NOMO-1 (cell line): ENCODE results near the gene FAR1.
A peak's percentile ranks its signal among the peaks of the same experiment; 100 is the strongest.
"Not testable (repeated sequence)": the region's sequence is repeated elsewhere in the genome, so short reads cannot be mapped to it uniquely, and the experiment has no call there.

ENCODE experiments used
- DNase-seq, 2 experiments: peaks; one replicate each; lab custom pipeline; 2025; ENCODE audit not compliant: unreplicated experiment in 2 of 2; lab: John Stamatoyannopoulos, UW

FAR1 gene

GRCh38 chr11:13699870-13700269 lies 31.4 kb downstream of the FAR1 start:
- DNase-seq, result no peak

- DNase-seq, result no peak
Observed at GRCh38 chr11:13701506-13701905, 33.0 kb downstream of the FAR1 start.

GRCh38 chr11:13702071-13702470 lies 33.6 kb downstream of the FAR1 start:
- no peak for DNase-seq

DNA sequence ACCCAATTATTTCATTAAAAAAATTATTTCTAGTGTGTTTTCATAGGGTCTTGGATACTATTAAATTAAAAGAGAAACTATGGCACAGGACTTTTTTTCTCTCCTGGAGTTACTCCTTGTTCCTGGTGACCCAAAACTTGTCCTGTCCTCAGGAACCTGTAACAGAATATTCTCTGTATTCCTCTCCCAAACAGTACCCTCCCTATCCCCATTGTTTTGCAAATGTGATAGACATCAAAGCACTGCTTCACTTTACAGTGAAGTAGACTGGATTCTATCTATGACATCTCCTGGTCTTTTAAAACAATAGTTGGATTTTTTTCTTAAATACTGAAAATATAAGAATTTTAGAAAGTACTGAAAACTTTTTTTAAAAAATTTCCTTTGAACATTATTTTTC lies 37.2 kb downstream of the FAR1 start:
- no peak for DNase-seq

- DNase-seq, result peak in 1 of 2 experiments; percentile 54
Observed at GRCh38 chr11:13713982-13714381, 45.5 kb downstream of the FAR1 start.

DNA sequence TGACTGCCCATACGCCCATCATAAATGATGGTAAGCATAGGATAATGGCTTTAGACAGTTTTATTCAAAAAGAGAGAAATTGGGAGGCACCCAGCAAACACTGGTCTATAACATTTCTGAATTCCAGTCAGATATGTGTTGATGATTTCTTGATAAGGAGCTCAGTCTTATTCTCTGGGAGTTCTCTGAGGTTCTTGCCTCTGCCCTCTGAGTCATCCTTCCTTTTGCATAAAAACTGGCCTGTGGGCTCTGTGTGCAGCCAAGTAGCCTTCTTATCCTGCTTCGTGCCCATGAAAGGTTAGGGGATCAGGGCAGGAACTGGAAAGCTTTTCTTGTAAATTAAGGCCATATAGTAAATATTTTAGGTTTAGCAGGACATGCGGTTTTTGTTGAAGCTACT lies 48.9 kb downstream of the FAR1 start:
- DNase-seq, result no peak

GRCh38 chr11:13718394-13718793 lies 49.9 kb downstream of the FAR1 start:
- DNase-seq, result no peak

GRCh38 chr11:13720940-13721339 lies 52.5 kb downstream of the FAR1 start:
- no peak for DNase-seq

DNA sequence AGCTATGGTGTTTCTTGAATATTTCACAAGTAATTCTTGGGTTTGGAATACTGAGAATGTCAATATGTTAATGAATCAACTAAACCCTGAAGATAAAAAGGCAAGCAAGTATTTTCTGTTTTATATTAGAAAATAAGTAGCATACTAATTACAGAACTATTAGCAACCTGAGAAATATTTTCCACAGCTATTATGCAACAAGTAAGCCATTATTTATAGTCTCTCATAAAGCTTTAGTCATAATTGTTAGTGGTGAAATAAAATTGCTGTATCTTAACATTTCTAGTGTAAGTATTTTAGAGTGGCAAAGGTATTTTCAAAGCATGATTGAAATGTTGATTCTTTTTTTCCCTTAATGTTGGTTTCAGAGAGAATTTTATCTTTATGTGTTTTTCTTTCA lies 53.3 kb downstream of the FAR1 start:
- peak in 1 of 2 experiments; percentile 0 for DNase-seq

DNA sequence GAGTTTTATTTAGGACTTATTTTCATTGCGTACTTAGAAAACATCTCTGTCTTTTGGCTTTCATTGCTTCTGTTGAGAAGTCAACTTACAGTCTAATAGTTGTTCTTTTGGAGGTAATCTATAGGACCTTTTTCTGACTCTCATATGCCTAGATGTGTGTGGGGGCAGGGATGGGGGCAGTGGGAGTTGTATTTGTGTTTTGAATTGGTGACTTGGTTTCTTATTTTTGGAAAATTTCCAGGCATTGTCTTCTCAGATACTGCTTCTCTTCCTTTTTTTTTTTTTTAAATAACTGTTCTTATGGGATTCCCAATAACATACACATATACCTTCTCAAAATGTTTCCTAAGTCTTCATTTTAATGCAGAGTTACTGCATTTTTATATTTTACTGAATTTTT lies 58.0 kb downstream of the FAR1 start:
- no peak for DNase-seq

DNA sequence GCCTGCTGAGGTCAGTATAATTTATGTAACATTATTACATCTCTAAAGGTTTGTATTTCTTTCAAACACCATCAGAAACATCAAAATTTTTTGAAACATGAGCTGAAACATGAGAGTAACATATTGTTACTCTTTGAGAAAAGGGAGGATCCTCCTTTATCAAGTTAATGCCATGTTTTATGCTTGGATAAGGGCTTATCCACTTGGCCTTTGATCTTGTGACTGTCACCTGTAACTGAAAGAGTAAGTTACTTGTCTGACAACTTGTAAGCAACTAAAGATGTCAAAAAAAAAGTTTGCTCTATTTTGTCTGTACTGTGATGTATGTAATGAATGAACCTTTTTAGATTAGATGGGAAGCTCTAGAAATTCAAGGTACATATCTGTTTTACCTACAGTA lies 59.6 kb downstream of the FAR1 start:
- DNase-seq, result no peak

GRCh38 chr11:13734530-13734929 lies 66.1 kb downstream of the FAR1 start:
- DNase-seq, result no peak

DNA sequence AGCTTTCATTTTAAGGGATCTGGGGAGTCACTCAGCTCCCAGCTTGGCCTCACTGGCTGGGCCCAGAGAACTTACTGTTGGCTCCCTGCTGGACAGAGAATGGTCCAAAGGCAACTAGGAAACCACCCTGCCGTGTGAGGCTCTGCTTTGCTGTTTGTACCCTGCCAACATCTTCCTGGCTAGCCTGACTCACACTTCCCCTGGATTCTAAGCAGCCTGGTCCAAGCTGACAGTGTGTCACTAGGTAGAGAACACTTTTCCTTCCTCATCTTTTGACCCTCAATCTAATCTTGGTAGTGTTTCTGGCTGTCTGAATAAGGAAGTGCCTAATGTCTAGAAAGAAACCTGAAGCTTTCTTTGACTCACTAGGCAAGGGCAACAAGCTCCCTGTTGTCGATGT lies 76.7 kb downstream of the FAR1 start:
- DNase-seq, result peak; percentile 17 to 70

GRCh38 chr11:13753316-13753715 lies 84.8 kb downstream of the FAR1 start:
- DNase-seq, result not testable (repeated sequence)

- no peak for DNase-seq
Observed at GRCh38 chr11:13759050-13759449, 90.6 kb downstream of the FAR1 start.

DNA sequence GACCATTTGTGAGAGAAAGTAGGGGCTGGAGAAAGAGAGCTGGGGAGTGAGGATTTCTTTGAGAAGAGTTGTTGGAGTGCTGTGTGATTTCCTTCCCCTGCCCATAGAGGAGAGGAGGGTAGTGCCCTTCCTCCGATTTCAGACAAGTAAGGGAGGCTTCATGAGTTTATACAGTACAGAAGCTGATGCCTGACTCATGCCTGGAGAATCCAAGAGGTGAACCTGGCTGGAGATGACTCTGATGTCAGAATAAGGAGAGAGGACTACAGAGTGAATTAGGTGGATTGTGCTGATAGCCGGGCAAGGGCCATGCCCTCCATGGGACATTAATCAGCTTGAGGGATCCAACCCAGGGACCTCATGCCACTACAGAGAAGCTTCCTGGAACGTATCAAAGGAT lies 91.6 kb downstream of the FAR1 start:
- DNase-seq, result no peak

GRCh38 chr11:13761250-13761649 lies 92.8 kb downstream of the FAR1 start:
- no peak for DNase-seq

- no peak for DNase-seq
Observed at GRCh38 chr11:13761716-13762115, 93.2 kb downstream of the FAR1 start.

- DNase-seq, result no peak
Observed at GRCh38 chr11:13762718-13763117, 94.2 kb downstream of the FAR1 start.

DNA sequence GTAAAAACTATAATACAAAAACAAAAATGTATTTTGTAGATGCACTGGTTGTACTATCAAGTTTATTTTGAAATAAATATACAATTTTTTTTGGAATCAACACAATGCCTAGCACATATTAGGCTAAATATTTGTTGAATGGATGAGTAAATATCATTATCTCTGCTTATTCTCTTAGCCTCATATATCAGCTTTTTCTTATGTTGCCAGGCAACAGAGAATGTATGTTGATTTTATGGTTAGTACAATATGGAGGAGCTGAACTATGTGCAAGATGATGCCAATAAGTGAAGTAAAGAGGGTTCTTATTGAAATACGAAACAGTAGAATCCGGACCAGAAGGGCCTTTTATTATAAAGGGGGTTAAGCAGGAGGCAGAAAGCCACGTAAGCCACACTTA lies 94.9 kb downstream of the FAR1 start:
- DNase-seq, result no peak

DNA sequence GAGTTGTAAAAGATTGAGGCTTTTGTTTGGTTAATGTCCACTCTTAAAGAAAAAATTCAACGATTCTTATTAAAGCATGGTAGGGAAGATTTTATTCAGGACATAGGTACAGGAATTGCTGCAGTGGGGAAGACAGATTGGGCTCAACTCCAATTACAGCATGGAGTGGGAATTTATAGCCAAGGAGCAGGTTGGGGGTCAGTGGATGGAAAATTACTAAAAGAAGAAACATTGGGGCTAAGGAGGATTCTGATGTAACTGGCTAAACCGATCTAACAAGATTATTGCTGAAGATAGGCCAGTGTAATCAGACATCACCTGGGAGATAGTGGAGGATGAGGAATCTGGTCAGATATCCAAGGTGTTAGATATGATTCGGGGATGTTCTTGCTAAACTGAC lies 97.4 kb downstream of the FAR1 start:
- DNase-seq, result no peak

GRCh38 chr11:13767471-13767870 lies 99.0 kb downstream of the FAR1 start:
- DNase-seq, result no peak

DNA sequence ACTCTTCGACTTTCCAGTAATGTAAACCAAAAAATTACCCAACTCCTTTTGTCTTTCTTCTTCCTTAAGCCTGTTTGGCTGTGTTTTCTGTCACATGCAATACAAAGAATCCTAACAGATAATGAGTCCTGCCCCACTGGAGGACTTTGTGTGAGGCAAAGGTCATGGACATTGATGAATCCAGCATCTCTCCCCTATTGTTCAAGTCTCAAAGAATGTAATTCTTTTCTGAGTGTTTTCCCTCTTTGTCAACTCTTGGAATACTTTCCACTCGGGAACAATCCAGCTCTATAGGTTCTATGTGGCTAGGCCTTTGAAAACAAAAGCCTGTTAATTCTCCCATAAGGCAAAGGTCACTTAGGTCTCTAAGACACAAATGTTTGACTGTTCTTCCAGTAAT lies 100.7 kb downstream of the FAR1 start:
- DNase-seq, result no peak

GRCh38 chr11:13771151-13771550 lies 102.7 kb downstream of the FAR1 start:
- no peak for DNase-seq
